ENCODE results near the gene SMPD2.

DNA sequence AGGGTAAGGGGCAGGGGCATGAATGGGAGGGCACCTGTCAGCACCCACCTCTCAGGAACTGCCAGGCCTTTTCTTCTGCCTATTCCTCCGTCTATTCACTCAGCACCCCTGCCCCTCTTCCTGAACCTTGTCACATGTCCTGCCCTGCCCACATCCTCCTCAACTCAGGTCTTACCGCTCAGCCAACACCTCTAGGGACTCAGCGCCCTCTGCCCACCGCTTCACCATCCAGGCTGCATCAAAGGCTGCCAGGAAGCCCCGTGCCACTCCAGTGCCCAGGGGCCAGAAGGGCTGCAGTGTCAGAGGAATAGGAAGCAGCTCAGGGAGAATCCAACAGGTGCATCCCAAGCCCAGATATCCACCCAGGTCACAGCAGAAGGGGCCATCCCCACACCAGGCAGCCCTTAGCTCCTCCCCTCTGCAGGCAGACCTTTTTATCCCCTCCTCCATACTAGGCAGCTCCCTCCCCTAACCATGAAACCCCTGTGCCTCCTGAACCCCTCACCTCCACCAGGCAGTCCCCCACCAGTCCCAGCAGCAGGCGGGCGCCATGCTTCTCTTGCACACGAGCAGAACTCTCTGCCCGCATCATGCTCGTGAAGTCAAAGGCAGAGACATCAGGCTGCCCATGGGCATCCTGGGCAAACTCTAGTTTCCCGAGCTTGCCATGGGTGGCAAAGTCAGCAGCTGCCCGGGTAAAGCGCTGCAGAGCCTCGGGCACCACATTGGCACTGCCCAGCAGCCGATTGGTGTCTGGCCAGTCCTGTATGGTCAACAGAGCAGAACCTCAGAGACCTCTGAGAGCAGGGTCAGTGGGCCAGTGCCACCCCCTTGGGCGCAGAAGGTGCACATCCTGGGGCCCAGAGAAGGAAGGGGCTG lies 9.5 kb downstream of the SMPD2 start:
- TF ChIP-seq, protein P1, sequence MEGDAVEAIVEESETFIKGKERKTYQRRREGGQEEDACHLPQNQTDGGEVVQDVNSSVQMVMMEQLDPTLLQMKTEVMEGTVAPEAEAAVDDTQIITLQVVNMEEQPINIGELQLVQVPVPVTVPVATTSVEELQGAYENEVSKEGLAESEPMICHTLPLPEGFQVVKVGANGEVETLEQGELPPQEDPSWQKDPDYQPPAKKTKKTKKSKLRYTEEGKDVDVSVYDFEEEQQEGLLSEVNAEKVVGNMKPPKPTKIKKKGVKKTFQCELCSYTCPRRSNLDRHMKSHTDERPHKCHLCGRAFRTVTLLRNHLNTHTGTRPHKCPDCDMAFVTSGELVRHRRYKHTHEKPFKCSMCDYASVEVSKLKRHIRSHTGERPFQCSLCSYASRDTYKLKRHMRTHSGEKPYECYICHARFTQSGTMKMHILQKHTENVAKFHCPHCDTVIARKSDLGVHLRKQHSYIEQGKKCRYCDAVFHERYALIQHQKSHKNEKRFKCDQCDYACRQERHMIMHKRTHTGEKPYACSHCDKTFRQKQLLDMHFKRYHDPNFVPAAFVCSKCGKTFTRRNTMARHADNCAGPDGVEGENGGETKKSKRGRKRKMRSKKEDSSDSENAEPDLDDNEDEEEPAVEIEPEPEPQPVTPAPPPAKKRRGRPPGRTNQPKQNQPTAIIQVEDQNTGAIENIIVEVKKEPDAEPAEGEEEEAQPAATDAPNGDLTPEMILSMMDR (conservative IDR thresholded peaks at IDR 0.05) = no peak
- no peak for TF ChIP-seq ZFX (IDR thresholded peaks at IDR 0.05)

Measured in C4-2B (cell line).